ENCODE data around the gene ADGRF3. TPM values are rescaled to one million over a fixed set of nuclear protein-coding genes. Genes with fewer than 3 reads are reported as not detected.
"Not testable (repeated sequence)": the region's sequence is repeated elsewhere in the genome, so short reads cannot be mapped to it uniquely, and the experiment has no call there.

Gene ADGRF3
- total RNA-seq, 4 donors from 2014 or later: under 0.01 TPM; not detected in 3

GRCh38 chr2:26268213-26268612 lies 78.4 kb downstream of the ADGRF3 start:
- WGBS, 2 donors: 91 to 94% methylated on average over 4 of the region's 4 CpGs
- H3K4me1 ChIP-seq: peaks cover 0 to 11% (median 8%) of the 10 kb centered on the region in 4 donors

GRCh38 chr2:26258836-26259235 lies 87.8 kb downstream of the ADGRF3 start:
- WGBS, 2 donors: 89% methylated on average over 8 of the region's 8 CpGs
- H3K36me3 ChIP-seq: peaks cover 0 to 37% (median 0%) of the 10 kb centered on the region in 3 donors
- not testable (repeated sequence) for H3K27ac ChIP-seq; H3K9me3 ChIP-seq; H3K4me3 ChIP-seq; H3K27me3 ChIP-seq; DNase-seq (ENCODE audit: low spot score in 2 of 2); H3K4me1 ChIP-seq

More at GRCh38 chr2:26268213-26268612, 78.4 kb downstream of the ADGRF3 start:
- Histone ChIP-seq H3K9me3 (no peaks in the 10 kb centered on the region), H3K27me3 (no peaks in the 10 kb centered on the region), H3K36me3 (peaks cover 0 to 40% (median 0%) of the 10 kb centered on the region in 3 donors), H3K4me3 (no peak overlapping the region), H3K27ac (peak overlapping the region in 1 of 4 donors; percentile 67)
- DNase-seq (ENCODE audit: low spot score in 2 of 2): no peak
- TF ChIP-seq EP300 (IDR thresholded peaks at IDR 0.05) (no peak), CTCF (IDR thresholded peaks at IDR 0.05) (no peak), POLR2A (IDR thresholded peaks at IDR 0.05) (no peak)

Other genes starting within 250 kb of the ADGRF3 start
- gene GAREM2, start 173.7 kb downstream of the ADGRF3 start, total RNA-seq: 1 to 10 TPM; 1.5 to 4.7 (median 3.2) TPM
- gene HADHA, start 102.2 kb downstream of the ADGRF3 start, total RNA-seq: 100 to 1,000 TPM in 2 of 4 donors, 10 to 100 TPM in 2; 91.8 to 115 (median 104) TPM
- 100 to 1,000 TPM in 3 of 4 donors, 10 to 100 TPM in 1; 68.1 to 121 (median 110) TPM for gene HADHB, start 101.8 kb downstream of the ADGRF3 start, total RNA-seq
- gene SELENOI, start 646 bp downstream of the ADGRF3 start, total RNA-seq: 10 to 100 TPM; 13.5 to 22.2 (median 17.1) TPM
- gene DRC1, start 55.1 kb upstream of the ADGRF3 start, total RNA-seq: 1 to 10 TPM in 2 of 4 donors, under 1 TPM in 2; 0.22 to 5.7 (median 1.7) TPM
- under 1 TPM in 3 of 4 donors, not detected in 1; under 0.01 to 0.30 (median 0.22) TPM for gene OTOF, start 131.3 kb upstream of the ADGRF3 start, total RNA-seq